Esophagus squamous epithelium (tissue), 5 donors: ENCODE data around the gene KCNJ18. TPM values are rescaled to one million over a fixed set of nuclear protein-coding genes. Genes with fewer than 3 reads are reported as not detected.
"Not testable (repeated sequence)": the region's sequence is repeated elsewhere in the genome, so short reads cannot be mapped to it uniquely, and the experiment has no call there.

Experiments used
- DNase-seq: peaks from one replicate; lab custom pipeline; 2025; lab: John Stamatoyannopoulos, UW
- H3K27ac ChIP-seq, 4 donors: fragments of 200-600 bp; sonication (generic); one replicate each; pipeline ENCODE4 v1.5.1; 2016 to 2019; ENCODE audit warnings: mild to moderate bottlenecking in 1 of 4
- H3K27me3 ChIP-seq, 4 donors: fragments of 200-600 bp; sonication (generic); 1 replicate in 3 of 4; 2 replicates in 1 of 4; pipeline versions ENCODE4 v1.5.1 to v1.6.0; 2017 to 2021; ENCODE audit warnings: antibody characterized with exemption in 1 of 4
- H3K36me3 ChIP-seq, 3 donors: fragments of 200-600 bp; sonication (generic); one replicate each; pipeline ENCODE4 v1.5.1; 2016 to 2019
- H3K4me1 ChIP-seq, 3 donors: fragments of 200-600 bp; sonication (generic); one replicate each; pipeline ENCODE4 v1.5.1; 2017 to 2019
- H3K4me3 ChIP-seq, 4 donors: fragments of 200-600 bp; sonication (generic); 1 replicate in 3 of 4; 2 replicates in 1 of 4; pipeline ENCODE4 v1.5.1; 2016 to 2019; ENCODE audit warnings: mild to moderate bottlenecking in 2 of 4, moderate library complexity in 1 of 4
- H3K9me3 ChIP-seq, 3 donors: fragments of 200-600 bp; sonication (generic); one replicate each; pipeline ENCODE4 v1.5.1; 2016 to 2019
- WGBS, 2 donors: methylation state at CpG; one replicate each; pipeline ENCODE4 v1.1.5; 2018; 5-methylcytosine and 5-hydroxymethylcytosine counted together
- intact Hi-C: fragments of 100-400 bp; cut with DNase I; formaldehyde crosslinking; loops from one replicate; pipeline ENCODE4 v1.15.0; 2022
- total RNA-seq, 4 donors: library from RNA; depleted of rRNA; stranded (reverse); fragments of >200 nt; gene quantifications; one replicate each; pipeline ENCODE4 v1.1.0, GENCODE V29; 2016
- TF ChIP-seq, protein P1 (sequence below), 6 experiments: fragments of 450-650 bp in 4 of 6; fragments of 200-600 bp in 2 of 6; sonication (generic) in 2 of 6; IDR thresholded peaks; one replicate each; pipeline ENCODE4 v1.5.1; 2016 to 2019; ENCODE audit warnings: antibody characterized with exemption in 6 of 6, mild to moderate bottlenecking in 4 of 6, moderate library complexity in 4 of 6
- donor health status: DM: yes; HTN: yes; CAD: no.

Gene KCNJ18
- total RNA-seq, 4 donors from 2014 or later, result 0.49 TPM; not detected in 3

DNA sequence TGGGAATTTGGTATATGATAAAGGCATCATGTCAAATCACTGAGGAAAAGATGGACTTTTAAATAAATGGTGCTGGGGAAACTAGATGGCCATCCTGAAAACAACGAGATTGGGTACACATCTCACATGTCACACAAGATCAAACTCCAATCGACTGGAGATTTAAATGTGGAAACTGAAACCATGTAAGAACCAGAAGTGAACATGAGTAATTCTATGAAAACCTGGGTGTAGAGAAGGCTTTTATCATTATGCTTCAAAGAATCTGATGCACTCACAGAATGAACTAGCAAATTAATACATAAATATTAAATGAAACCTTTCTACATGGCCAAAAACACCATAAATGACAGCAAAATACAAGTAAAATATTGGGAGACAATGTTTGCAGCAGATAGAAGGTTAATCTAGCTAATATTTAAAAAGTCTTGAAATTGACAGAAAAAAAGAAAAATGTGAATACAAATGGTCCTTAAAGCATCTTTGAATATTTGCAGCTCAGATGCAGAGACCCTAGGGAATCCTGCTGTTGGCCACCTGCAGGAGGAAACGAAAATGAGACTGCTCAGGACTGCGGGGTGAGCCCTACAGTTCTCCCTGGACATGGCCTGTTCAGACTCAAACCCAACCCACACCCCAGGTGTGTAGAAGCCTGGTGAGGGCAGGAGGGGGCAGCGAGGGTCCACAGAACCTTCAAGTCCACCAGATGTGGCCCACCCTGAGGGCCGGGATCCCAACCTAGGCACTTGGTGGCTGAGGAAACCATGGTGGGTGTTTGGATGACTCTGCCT lies 32.1 kb downstream of the KCNJ18 start:
- H3K4me3 ChIP-seq, H3K9me3 ChIP-seq, H3K27me3 ChIP-seq, DNase-seq, H3K27ac ChIP-seq, intact Hi-C loops, H3K36me3 ChIP-seq, H3K4me1 ChIP-seq: not testable (repeated sequence)
- 49 to 51% methylated on average over 2 of the region's 6 CpGs for WGBS, 2 donors

GRCh38 chr17:21731076-21731475 lies 38.8 kb downstream of the KCNJ18 start:
- H3K4me1 ChIP-seq, DNase-seq, H3K27me3 ChIP-seq, H3K9me3 ChIP-seq, H3K4me3 ChIP-seq, H3K27ac ChIP-seq, H3K36me3 ChIP-seq, intact Hi-C loops: not testable (repeated sequence)
- 66 to 75% methylated on average over 3 to 5 of the region's 5 CpGs for WGBS, 2 donors

DNA sequence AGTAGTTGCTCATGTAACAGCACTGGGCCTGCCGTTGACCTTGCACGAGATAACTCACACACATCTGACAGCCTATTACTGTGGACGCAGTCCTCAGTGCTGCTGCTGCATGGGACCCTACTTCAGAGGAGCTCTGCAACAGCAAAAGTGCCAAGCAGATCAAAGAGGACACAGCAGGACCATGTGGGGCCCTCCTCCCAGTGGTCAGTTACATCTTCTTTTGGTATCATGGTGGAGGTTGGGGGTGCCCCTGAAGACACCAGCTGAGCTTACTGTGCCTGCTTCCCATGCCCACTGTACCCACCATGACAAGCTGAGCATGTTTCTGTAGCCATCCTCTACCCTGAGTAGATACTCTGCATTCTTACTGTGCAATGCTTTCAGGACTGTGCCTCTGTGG lies 41.6 kb downstream of the KCNJ18 start:
- H3K27me3 ChIP-seq, H3K4me3 ChIP-seq, H3K36me3 ChIP-seq, DNase-seq, intact Hi-C loops, H3K9me3 ChIP-seq, H3K27ac ChIP-seq, H3K4me1 ChIP-seq: not testable (repeated sequence)
- WGBS, 2 donors, result 80 to 81% methylated on average over 3 of the region's 3 CpGs

- DNase-seq, H3K4me1 ChIP-seq, H3K9me3 ChIP-seq, H3K36me3 ChIP-seq, H3K27me3 ChIP-seq, H3K4me3 ChIP-seq, intact Hi-C loops, H3K27ac ChIP-seq: not testable (repeated sequence)
- TF ChIP-seq, protein P1, sequence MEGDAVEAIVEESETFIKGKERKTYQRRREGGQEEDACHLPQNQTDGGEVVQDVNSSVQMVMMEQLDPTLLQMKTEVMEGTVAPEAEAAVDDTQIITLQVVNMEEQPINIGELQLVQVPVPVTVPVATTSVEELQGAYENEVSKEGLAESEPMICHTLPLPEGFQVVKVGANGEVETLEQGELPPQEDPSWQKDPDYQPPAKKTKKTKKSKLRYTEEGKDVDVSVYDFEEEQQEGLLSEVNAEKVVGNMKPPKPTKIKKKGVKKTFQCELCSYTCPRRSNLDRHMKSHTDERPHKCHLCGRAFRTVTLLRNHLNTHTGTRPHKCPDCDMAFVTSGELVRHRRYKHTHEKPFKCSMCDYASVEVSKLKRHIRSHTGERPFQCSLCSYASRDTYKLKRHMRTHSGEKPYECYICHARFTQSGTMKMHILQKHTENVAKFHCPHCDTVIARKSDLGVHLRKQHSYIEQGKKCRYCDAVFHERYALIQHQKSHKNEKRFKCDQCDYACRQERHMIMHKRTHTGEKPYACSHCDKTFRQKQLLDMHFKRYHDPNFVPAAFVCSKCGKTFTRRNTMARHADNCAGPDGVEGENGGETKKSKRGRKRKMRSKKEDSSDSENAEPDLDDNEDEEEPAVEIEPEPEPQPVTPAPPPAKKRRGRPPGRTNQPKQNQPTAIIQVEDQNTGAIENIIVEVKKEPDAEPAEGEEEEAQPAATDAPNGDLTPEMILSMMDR (IDR thresholded peaks at IDR 0.05), result peak in 1 of 6 experiments; percentile 8
- WGBS, 2 donors, result 81 to 82% methylated on average over 4 of the region's 4 CpGs
Measured at GRCh38 chr17:21735814-21736213, 43.5 kb downstream of the KCNJ18 start.

- H3K4me1 ChIP-seq, H3K9me3 ChIP-seq, intact Hi-C loops, H3K36me3 ChIP-seq, DNase-seq, H3K27ac ChIP-seq, H3K4me3 ChIP-seq, H3K27me3 ChIP-seq: not testable (repeated sequence)
- WGBS, 2 donors, result 75 to 82% methylated on average over 8 to 13 of the region's 23 CpGs
Measured at GRCh38 chr17:21737015-21737580, 44.8 kb downstream of the KCNJ18 start.

DNA sequence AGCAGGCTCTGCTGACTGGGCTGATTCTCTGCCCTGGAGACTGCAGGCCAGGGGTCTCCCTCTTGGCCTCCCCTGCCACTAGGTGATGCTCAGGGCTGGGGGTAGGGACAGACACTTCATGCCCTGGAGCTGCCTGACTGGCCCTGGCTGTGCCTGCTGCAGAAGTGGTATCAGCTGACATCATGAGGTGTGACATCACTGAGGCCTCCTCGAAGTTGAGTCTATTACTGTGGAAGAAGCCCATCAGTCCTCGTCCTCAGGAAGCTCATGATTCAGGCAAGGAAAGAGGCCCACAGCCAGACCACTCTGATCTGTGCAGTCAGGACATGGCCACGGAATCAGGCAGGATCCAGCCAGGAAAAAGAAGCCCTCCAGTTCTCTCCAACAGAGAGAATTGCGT lies 45.9 kb downstream of the KCNJ18 start:
- H3K36me3 ChIP-seq, H3K4me1 ChIP-seq, intact Hi-C loops, H3K27me3 ChIP-seq, H3K27ac ChIP-seq, DNase-seq, H3K9me3 ChIP-seq, H3K4me3 ChIP-seq: not testable (repeated sequence)
- no CpG with 5 or more reads among the region's 4 CpGs for WGBS, 2 donors

- intact Hi-C loops, DNase-seq: not testable (repeated sequence)
- WGBS, 2 donors, result 40% methylated on average over 2 of the region's 8 CpGs; no CpG with 5 or more reads in 1 of the 2 donors
Measured at GRCh38 chr17:21738877-21739474, 46.7 kb downstream of the KCNJ18 start.

DNA sequence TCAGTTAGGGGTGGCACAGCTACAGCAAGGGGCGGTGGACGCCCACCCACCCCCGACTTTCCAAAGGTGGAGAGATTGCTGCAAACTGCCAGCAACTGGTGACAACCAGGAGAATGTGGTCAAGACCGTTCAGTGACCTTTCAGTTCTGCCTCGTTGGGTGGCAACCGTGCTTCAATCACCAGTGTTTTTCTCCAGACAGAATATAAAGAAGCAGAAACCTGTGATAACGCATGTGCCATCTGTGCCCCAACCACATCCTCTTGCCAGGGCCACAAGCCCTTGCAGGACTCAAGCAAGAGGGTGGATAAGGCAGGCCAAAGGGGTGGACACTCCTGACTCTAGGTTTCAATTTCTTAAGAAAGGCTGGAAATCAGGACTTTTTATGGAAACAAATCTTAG lies 47.2 kb downstream of the KCNJ18 start:
- H3K9me3 ChIP-seq, H3K27me3 ChIP-seq, H3K36me3 ChIP-seq, H3K4me3 ChIP-seq, H3K4me1 ChIP-seq, intact Hi-C loops, H3K27ac ChIP-seq, DNase-seq: not testable (repeated sequence)
- WGBS, 2 donors, result 80% methylated on average over 2 of the region's 7 CpGs; no CpG with 5 or more reads in 1 of the 2 donors

More at GRCh38 chr17:21738877-21739474, 46.7 kb downstream of the KCNJ18 start:
- not testable (repeated sequence) for H3K27ac ChIP-seq, H3K4me1 ChIP-seq, H3K36me3 ChIP-seq, H3K27me3 ChIP-seq, H3K4me3 ChIP-seq, H3K9me3 ChIP-seq

GRCh38 chr17:21740836-21741235 lies 48.5 kb downstream of the KCNJ18 start:
- H3K9me3 ChIP-seq, H3K4me3 ChIP-seq, H3K36me3 ChIP-seq, H3K27me3 ChIP-seq, DNase-seq, H3K4me1 ChIP-seq, intact Hi-C loops, H3K27ac ChIP-seq: not testable (repeated sequence)
- 50% methylated on average over 2 of the region's 7 CpGs; no CpG with 5 or more reads in 1 of the 2 donors for WGBS, 2 donors

- H3K27ac ChIP-seq, DNase-seq, H3K4me1 ChIP-seq, H3K27me3 ChIP-seq, H3K4me3 ChIP-seq, H3K9me3 ChIP-seq, H3K36me3 ChIP-seq, intact Hi-C loops: not testable (repeated sequence)
- WGBS, 2 donors, result no CpG with 5 or more reads among the region's 6 CpGs
Measured at GRCh38 chr17:21741520-21741919, 49.2 kb downstream of the KCNJ18 start.
